Limb (tissue), 2 donors: ENCODE results near the gene CDH15.
"Not testable (repeated sequence)": the region's sequence is repeated elsewhere in the genome, so short reads cannot be mapped to it uniquely, and the experiment has no call there.

Experiments
- DNase-seq, 2 donors: peaks; one replicate each; pipeline ENCODE4 v3.0.0-alpha.2; 2016; ENCODE audit errors: extremely low spot score in 2 of 2

The CDH15 gene

GRCh38 chr16:89224665-89225064 lies 53.1 kb downstream of the CDH15 start:
- no peak for DNase-seq

DNA sequence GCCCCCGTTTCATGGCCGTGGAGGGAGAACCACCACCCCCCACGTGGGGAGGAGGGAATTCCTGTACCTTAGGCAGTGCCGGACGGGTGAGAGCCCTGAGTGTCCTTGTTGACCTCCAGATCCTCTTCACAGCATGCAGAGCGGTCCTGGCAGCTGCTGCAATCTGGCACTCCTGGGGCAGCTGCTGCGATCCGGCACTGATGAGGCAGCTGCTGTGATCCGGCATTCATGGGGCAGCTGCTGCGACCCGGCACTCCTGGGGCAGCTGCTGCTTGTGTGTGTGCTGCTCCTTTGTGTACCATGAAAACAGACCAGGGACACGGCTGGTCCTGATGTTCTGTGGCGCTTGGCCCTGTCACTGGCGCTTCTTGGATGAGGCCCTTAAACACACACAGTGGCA lies 58.7 kb downstream of the CDH15 start:
- peak; percentile 43 to 52 for DNase-seq

GRCh38 chr16:89232107-89232506 lies 60.6 kb downstream of the CDH15 start:
- DNase-seq = no peak

GRCh38 chr16:89233678-89234490 lies 62.3 kb downstream of the CDH15 start:
- no peak for DNase-seq

- no peak for DNase-seq
Observed at GRCh38 chr16:89237733-89238132, 66.2 kb downstream of the CDH15 start.

DNA sequence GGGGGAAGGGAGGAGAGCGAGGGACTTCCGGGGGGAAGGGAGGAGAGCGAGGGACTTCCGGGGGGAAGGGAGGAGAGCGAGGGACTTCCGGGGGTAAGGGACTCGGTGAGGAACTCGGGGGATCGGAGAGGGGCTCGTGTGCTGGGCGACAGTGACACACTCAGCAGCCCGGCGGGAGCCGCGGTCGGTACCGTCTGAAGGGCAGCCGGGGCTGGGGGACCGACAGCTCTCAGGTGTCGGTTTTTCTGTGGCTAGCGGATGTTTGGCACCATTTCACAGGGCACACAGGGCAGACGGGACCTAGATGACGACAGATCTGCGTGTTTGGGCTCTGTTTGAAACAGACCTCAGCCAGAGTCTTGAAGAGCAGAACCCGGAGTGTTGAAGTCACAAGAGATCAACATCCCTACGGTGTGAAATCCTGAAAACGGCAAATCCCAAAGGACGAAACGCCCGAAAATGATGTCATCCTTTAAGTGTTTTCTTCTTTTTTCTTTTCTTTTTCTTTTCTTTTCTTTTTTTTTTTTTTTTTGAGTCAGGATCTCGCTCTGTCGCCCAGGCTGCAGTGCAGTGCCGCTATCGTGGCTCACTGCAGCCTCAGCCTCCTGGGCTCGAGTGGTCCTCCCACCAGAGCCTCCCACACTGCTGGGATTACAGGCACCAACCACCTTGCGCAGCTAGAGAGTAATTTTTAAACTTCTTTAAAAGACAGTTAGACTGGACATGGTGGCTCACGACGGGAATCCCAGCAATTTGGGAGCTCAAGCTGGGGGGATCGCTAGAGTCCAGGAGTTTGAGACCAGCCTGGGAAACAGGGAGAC lies 69.8 kb downstream of the CDH15 start:
- DNase-seq = peak; percentile 65 to 86

DNA sequence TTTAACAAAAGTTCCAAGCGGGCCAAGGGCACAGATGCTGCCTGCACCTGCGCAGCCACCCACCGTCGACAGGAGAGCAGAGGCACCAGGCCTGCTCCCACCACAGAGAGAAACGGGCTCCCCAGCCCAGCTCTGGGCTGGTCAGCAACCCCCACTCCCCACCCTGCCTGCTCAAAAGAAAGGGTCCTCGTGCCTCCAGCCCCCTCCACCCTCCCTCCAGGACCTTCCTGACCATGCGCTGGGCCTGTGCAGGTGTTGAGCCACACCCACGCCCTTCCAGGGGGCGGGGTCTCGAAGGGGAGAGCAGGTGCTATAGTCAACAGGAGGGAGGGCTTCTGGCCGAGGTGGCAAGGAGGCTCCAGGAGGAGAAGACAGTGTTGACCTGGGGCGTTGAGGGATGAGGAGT lies 71.2 kb downstream of the CDH15 start:
- DNase-seq = no peak

DNA sequence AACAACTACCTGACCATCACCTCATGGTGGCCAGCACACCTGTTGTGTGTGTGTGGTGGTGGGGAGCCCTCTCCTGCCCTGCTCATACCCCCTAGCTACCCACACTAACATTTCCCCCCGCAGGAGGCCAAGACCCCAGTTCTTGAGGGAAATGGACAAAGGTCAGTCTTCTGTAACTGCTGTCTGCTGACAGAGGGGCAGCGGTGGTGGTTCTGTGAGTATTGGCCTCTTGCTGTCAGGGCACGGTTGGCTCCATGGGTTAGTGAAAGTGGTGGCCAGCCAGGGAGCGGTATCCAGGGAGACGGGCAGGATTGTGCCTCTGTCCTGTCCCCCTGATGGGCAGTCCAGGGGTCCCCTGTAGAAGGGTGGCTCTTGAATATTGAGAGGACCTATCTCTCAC lies 72.1 kb downstream of the CDH15 start:
- no peak for DNase-seq

- not testable (repeated sequence) for DNase-seq
Observed at GRCh38 chr16:89244264-89244663, 72.7 kb downstream of the CDH15 start.

- DNase-seq = no peak
Observed at GRCh38 chr16:89244754-89245153, 73.2 kb downstream of the CDH15 start.
